HAP-1 (cell line): ENCODE results near the gene POC1B.
"Not testable (repeated sequence)": the region's sequence is repeated elsewhere in the genome, so short reads cannot be mapped to it uniquely, and the experiment has no call there.

Experiments used
- DNase-seq, 2 experiments: peaks; one replicate each; pipeline ENCODE4 v3.0.0-alpha.2; 2016 to 2020; ENCODE audit warnings: low spot score in 2 of 2
- H3K27me3 ChIP-seq: fragments of 250-450 bp; sonication (Bioruptor Pico); 2 replicates; pipeline ENCODE4 v1.5.1; 2020; ENCODE audit warnings: low read depth, mild to moderate bottlenecking, moderate library complexity
- H3K36me3 ChIP-seq: fragments of 250-450 bp; sonication (Bioruptor Pico); replicated peaks from 2 replicates; pipeline ENCODE4 v1.5.1; 2020; ENCODE audit warnings: mild to moderate bottlenecking
- H3K4me1 ChIP-seq: fragments of 250-450 bp; sonication (Bioruptor Pico); 2 replicates; pipeline ENCODE4 v1.5.1; 2020; ENCODE audit warnings: mild to moderate bottlenecking
- H3K4me3 ChIP-seq: fragments of 250-450 bp; sonication (Bioruptor Pico); 2 replicates; pipeline ENCODE4 v1.5.1; 2020; ENCODE audit warnings: mild to moderate bottlenecking, moderate library complexity
- H3K9me3 ChIP-seq: fragments of 250-450 bp; sonication (Bioruptor Pico); 2 replicates; pipeline ENCODE4 v1.5.1; 2020; ENCODE audit warnings: mild to moderate bottlenecking, moderate library complexity
- in situ Hi-C: fragments of 300-500 bp; cut with MboI; formaldehyde crosslinking; loops from 3 replicates; pipeline ENCODE4 v1.14.3; 2020; ENCODE audit warnings: low sequenced_read_pairs, inconsistent platforms, mixed read lengths

The POC1B gene

GRCh38 chr12:89476232-89476631 is 49.6 kb downstream of the POC1B start:
- no peak for DNase-seq
- H3K27me3 ChIP-seq: no peaks in the 10 kb centered on the region
- H3K9me3 ChIP-seq: no peaks in the 10 kb centered on the region
- H3K4me3 ChIP-seq: no peak overlapping the region
- in situ Hi-C loops: no loop called here
- no peaks in the 10 kb centered on the region for H3K4me1 ChIP-seq
- H3K36me3 ChIP-seq: no peaks in the 10 kb centered on the region

- Histone ChIP-seq H3K9me3 (no peaks in the 10 kb centered on the region), H3K27me3 (no peaks in the 10 kb centered on the region), H3K4me3 (no peak overlapping the region), H3K36me3 (no peaks in the 10 kb centered on the region), H3K4me1 (no peaks in the 10 kb centered on the region)
- in situ Hi-C loops: no loop called here
- no peak for DNase-seq
Observed at GRCh38 chr12:89475203-89475990, 50.5 kb downstream of the POC1B start.

- H3K9me3 ChIP-seq: no peaks in the 10 kb centered on the region
- no peak for DNase-seq
- H3K4me1 ChIP-seq: no peaks in the 10 kb centered on the region
- no peaks in the 10 kb centered on the region for H3K27me3 ChIP-seq
- H3K36me3 ChIP-seq: no peaks in the 10 kb centered on the region
- no peak overlapping the region for H3K4me3 ChIP-seq
- in situ Hi-C loops: no loop called here
Observed at GRCh38 chr12:89474615-89475014, 51.2 kb downstream of the POC1B start.

GRCh38 chr12:89472508-89472907 is 53.3 kb downstream of the POC1B start:
- Histone ChIP-seq H3K27me3 (no peaks in the 10 kb centered on the region), H3K36me3 (no peaks in the 10 kb centered on the region), H3K4me3 (no peak overlapping the region), H3K9me3 (no peaks in the 10 kb centered on the region), H3K4me1 (no peaks in the 10 kb centered on the region)
- no peak for DNase-seq
- in situ Hi-C loops: no loop called here

- Histone ChIP-seq H3K36me3 (no peaks in the 10 kb centered on the region), H3K4me3 (no peak overlapping the region), H3K4me1 (no peaks in the 10 kb centered on the region), H3K9me3 (no peaks in the 10 kb centered on the region), H3K27me3 (no peaks in the 10 kb centered on the region)
- DNase-seq: peak in 1 of 2 experiments; percentile 46
- in situ Hi-C loops: no loop called here
Observed at GRCh38 chr12:89470741-89471509, 54.9 kb downstream of the POC1B start.

DNA sequence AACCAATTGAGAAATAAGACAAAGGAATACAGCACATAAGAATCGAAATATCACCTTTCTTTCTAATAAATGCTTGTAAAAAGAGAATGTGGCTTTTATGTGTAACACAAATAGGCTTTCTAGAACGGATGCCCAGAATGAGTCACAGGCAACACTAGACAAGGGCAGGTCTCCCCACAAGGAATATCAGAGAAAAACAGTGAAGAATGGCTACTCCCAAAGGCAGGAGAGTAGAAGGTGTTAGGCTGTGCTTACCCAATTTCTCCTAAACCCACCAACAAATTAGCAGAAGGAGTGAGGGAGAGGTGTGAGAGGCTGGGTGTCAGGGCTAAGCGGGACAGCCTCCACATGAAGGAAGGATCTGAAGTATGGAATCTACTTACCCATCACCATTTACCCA is 56.5 kb downstream of the POC1B start:
- no peak overlapping the region for H3K4me3 ChIP-seq
- in situ Hi-C loops: no loop called here
- H3K36me3 ChIP-seq: no peaks in the 10 kb centered on the region
- H3K4me1 ChIP-seq: no peaks in the 10 kb centered on the region
- H3K9me3 ChIP-seq: no peaks in the 10 kb centered on the region
- DNase-seq: no peak
- H3K27me3 ChIP-seq: no peaks in the 10 kb centered on the region

- H3K4me3 ChIP-seq: no peak overlapping the region
- in situ Hi-C loops: no loop called here
- DNase-seq: no peak
- no peaks in the 10 kb centered on the region for H3K4me1 ChIP-seq
- no peaks in the 10 kb centered on the region for H3K9me3 ChIP-seq
- H3K36me3 ChIP-seq: no peaks in the 10 kb centered on the region
- H3K27me3 ChIP-seq: no peaks in the 10 kb centered on the region
Observed at GRCh38 chr12:89468648-89469326, 57.1 kb downstream of the POC1B start.

DNA sequence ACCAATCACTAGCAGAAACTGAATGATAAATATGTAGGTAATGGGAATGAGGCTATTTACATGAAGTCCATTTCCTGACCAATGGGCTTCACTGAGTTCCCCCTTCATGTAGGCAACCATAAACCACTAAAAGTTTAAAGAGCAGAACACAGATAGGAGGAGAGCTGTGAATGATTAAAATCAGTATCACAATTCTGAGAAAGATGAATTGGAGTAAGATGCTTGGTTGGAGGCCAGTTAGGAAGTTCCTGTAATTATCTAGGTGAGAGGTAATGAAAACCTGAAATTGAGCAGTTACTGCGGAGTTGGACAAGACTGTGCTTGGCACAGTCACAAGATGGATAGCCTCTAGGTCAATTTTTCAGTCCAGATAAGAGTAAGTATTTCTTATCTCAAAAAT is 57.8 kb downstream of the POC1B start:
- no peaks in the 10 kb centered on the region for H3K27me3 ChIP-seq
- in situ Hi-C loops: no loop called here
- no peaks in the 10 kb centered on the region for H3K4me1 ChIP-seq
- H3K36me3 ChIP-seq: no peaks in the 10 kb centered on the region
- no peak for DNase-seq
- H3K4me3 ChIP-seq: no peak overlapping the region
- H3K9me3 ChIP-seq: no peaks in the 10 kb centered on the region

- no peaks in the 10 kb centered on the region for H3K4me1 ChIP-seq
- in situ Hi-C loops: no loop called here
- H3K36me3 ChIP-seq: no peaks in the 10 kb centered on the region
- no peaks in the 10 kb centered on the region for H3K27me3 ChIP-seq
- no peak overlapping the region for H3K4me3 ChIP-seq
- no peak for DNase-seq
- H3K9me3 ChIP-seq: no peaks in the 10 kb centered on the region
Observed at GRCh38 chr12:89464974-89465592, 60.8 kb downstream of the POC1B start.

- Histone ChIP-seq H3K36me3 (no peaks in the 10 kb centered on the region), H3K4me3 (no peak overlapping the region), H3K27me3 (no peaks in the 10 kb centered on the region), H3K9me3 (no peaks in the 10 kb centered on the region), H3K4me1 (no peaks in the 10 kb centered on the region)
- DNase-seq: peak in 1 of 2 experiments; percentile 74
- in situ Hi-C loops: no loop called here
Observed at GRCh38 chr12:89461649-89462612, 63.9 kb downstream of the POC1B start.

DNA sequence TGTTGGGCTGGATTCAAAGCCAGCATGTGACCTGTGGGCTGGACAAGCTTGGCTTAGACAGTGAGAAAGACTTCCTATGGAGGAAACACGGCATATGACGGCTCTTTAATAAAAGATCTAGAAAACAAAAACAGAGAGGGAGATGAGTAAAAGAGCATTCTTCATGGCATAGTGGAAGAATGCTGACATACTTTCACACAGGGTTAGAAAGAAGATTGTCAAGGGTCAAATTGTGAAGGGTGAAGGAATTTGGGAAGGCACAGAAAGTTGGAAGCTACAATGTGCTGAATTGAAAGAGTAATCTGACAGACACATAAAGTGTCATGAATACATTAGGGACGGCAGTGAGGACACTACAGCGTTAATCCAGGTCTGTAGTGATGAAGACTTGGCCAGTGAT is 64.7 kb downstream of the POC1B start:
- Histone ChIP-seq H3K4me3 (no peak overlapping the region), H3K9me3 (no peaks in the 10 kb centered on the region), H3K36me3 (no peaks in the 10 kb centered on the region), H3K27me3 (no peaks in the 10 kb centered on the region), H3K4me1 (no peaks in the 10 kb centered on the region)
- DNase-seq: no peak
- in situ Hi-C loops: no loop called here

DNA sequence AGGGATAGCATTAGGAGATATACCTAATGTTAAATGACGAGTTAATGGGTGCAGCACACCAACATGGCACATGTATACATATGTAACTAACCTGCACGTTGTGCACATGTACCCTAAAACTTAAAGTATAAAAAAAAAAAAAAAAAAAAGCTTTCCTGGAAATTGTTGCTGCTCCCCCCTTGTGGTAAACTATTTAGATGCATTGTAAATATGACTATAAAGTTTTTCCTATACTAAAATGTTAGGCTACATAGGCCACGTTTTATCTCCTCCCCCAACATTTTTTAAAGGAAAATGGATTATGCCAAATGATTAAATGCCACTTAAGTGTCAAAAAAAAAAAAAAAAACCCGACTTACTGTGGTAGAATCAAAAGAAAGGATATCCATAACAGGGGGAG is 66.6 kb downstream of the POC1B start:
- not testable (repeated sequence) for H3K36me3 ChIP-seq, H3K27me3 ChIP-seq, H3K4me1 ChIP-seq, H3K9me3 ChIP-seq, H3K4me3 ChIP-seq, DNase-seq
- in situ Hi-C loops: loop anchor here (10.0 kb wide), 1 partner anchor 434 kb away; no protein-coding TSS in a partner anchor

DNA sequence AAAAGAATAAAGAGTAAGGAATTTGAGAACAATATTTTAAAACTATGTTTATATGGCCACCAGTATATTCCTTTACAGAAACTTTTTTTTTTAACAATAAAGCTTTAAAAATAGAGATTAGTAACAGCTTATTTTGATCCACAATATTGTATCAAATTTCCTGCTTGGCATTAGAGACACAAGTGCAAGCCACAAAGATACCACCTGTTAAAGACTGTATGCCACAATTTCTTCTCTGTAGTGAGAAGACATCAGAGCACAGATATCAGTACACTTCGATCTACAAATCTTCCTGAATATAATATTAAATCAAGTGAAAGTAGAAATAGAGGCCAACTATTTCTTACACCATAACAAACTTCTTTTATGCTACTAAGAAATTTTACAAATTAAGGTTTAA is 69.3 kb downstream of the POC1B start:
- no peaks in the 10 kb centered on the region for H3K27me3 ChIP-seq
- no peaks in the 10 kb centered on the region for H3K9me3 ChIP-seq
- H3K4me3 ChIP-seq: no peak overlapping the region
- no peak for DNase-seq
- H3K4me1 ChIP-seq: no peaks in the 10 kb centered on the region
- in situ Hi-C loops: loop anchor here (10.0 kb wide), 1 partner anchor 432 kb away; no protein-coding TSS in a partner anchor
- H3K36me3 ChIP-seq: no peaks in the 10 kb centered on the region
